ENCODE measurements around the gene CADPS2.

Gene CADPS2

DNA sequence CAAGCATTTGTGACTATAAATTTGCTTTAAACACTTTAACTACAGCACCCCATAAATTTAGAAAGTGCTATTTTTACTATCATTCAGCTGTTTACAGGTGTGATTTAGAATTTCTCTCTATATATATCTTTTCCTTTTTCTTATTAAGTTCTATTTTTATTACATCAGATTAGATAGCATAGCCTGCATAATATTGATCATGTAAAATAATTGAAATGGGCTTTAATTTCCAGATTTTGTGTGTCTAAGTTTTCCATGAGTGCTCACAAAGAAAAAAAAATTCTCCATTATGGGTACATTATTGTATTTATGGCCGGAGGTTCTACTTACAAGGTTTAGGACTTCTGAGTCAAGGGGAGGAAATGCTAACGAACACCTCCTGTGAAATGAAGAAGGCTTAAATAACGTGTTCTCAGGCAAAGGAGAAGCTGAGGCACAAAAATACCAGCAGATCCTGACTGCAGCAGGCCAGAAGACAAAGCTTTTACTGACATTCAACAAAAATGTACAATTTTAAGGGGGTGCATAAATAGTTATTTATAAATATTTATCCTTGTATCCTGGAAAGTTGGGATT lies 301.5 kb downstream of the CADPS2 start:
- DNase-seq: no peak

- no peak for DNase-seq
Observed at GRCh38 chr7:122578350-122578749, 307.9 kb downstream of the CADPS2 start.

GRCh38 chr7:122577449-122578003 lies 308.7 kb downstream of the CADPS2 start:
- no peak for DNase-seq

- no peak for DNase-seq
Observed at GRCh38 chr7:122572706-122573105, 313.6 kb downstream of the CADPS2 start.

- no peak for DNase-seq
Observed at GRCh38 chr7:122561326-122561725, 324.9 kb downstream of the CADPS2 start.

GRCh38 chr7:122556873-122557542 lies 329.3 kb downstream of the CADPS2 start:
- no peak for DNase-seq

DNA sequence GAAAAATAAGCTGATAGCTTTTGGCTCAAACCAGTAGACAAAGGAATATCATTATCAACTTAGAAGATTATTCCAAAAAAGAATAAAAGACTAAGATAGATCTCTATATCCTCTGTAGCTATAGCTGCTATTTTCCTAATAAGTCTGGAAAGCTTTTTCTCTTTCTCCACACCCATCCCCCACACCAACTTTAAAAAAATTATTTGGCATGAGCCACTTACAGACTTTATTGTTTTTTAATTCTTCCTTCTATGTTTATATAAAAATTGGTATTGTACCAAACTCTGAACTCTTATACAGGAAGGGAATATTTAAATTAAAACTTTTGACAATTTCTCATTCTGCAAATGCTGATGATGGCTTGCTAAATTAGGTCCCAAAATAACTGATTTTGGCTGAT lies 330.0 kb downstream of the CADPS2 start:
- DNase-seq: no peak

- no peak for DNase-seq
Observed at GRCh38 chr7:122553761-122554160, 332.5 kb downstream of the CADPS2 start.

DNA sequence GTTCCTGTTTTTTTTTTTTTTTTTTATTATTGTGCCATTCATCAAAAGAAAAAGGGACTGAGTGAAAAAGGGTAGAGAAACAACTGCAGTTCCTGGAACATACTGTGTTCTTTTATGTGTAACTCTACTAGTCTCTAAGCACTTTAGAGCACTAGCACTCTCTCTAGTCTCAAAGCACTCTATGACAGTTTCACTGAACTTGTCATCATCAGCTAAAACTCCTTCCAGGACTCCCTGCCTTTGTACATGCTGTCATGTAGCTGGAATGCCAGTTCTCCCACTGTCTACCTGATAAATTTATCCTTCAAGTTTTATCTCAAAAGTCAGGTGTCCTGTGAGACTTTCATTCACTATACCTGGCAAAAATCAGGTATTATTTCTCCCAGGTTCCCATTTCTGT lies 333.5 kb downstream of the CADPS2 start:
- no peak for DNase-seq

GRCh38 chr7:122550545-122550944 lies 335.7 kb downstream of the CADPS2 start:
- no peak for DNase-seq

GRCh38 chr7:122549578-122549977 lies 336.7 kb downstream of the CADPS2 start:
- DNase-seq: no peak

DNA sequence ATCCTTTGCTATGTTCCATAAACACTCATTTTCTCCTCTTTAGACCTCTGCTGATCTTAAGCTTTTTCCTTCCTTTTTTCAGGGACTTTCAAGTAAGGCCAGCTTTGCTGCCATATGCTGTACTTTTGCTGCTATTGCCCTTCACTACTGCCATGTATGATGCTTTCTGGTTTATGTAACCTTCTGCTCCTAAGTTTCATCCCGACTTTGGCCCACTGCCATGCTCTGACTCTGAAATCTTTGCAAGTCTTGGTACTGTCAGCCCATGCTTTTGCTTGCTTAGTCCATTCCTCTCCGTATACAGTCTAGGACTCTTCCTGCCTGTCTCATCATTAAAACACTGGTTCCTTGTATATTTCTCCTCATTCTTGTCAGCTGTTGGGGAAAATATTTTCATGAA lies 339.8 kb downstream of the CADPS2 start:
- no peak for DNase-seq

- DNase-seq: no peak
Observed at GRCh38 chr7:122544463-122544862, 341.8 kb downstream of the CADPS2 start.

- no peak for DNase-seq
Observed at GRCh38 chr7:122543891-122544290, 342.4 kb downstream of the CADPS2 start.

- no peak for DNase-seq
Observed at GRCh38 chr7:122543166-122543565, 343.1 kb downstream of the CADPS2 start.

DNA sequence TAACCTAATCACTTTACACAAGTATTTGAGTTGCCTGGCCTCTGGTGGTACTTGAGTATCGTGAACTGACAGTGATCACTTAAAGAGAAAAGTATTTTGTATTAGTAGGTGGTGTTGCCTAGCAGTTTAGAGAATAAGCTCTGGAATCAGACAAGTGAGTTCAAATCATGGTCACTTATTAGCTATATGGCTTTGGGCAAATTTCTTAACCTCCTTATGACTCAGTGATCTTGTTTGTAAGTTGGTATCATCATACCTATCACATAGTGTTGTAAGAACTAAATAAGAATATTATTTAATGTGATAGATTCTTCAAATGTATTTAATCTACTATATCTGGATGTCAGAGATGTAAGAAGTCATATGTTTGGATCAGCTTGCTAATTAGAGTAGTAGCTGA lies 351.2 kb downstream of the CADPS2 start:
- DNase-seq: no peak

DNA sequence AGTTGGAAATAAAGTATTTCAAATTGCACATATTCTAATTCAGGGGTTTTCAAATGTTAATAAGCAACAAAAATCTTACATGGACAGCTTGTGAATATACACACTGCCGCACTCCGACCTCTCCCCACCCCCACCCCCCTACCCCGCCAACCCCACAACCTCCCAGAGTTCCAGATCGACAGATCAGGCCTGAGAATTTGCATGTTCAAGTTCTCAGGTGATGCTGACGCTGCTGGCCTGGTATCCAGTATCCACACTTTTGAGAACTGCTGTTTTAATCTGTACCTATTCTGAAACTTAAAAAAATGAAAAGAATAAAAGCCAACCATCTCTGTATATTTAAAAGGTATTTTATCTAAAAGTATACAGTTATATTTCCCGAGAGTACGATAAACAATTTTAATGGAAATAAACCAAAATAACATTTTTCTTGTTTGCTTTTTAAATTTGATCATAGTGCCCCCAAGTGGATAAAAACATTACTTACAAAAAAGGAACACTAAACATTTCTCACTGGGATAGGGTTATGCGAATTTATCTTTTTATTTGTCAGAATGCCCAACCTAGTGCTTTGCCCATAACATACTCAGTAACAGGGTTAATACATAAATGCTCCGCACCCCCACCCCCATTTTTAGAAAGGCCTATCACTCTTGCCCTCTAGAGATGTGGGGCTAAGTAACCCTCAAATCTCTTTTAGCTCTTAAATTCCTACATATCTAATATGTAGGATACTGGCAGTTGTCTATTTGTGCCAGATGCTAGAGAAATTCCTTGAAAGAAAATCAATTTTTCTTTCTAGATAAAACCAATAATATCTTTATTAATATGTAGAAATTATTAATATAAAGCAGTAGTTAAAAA lies 353.6 kb downstream of the CADPS2 start:
- no peak for DNase-seq

GRCh38 chr7:122528879-122529481 lies 357.3 kb downstream of the CADPS2 start:
- DNase-seq: no peak

- DNase-seq: no peak
Observed at GRCh38 chr7:122525355-122525754, 360.9 kb downstream of the CADPS2 start.

DNA sequence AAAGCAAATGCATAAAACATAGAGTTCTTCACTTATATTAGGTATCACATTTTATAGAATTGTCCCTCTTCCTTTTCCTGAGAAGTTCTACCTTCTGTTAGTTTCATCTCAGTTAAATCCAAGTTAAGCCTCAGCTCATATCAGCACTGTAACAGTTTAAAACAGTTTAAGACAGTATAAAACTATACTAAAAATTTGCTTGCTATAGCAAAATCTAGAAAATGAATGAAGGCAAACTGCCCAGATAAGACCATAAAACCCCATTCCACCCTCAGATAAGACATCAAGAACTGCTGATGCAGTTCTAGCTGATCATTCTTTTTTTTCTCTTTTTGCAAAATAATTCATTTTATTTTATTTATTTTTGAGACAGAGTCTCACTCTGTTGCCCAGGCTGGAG lies 364.5 kb downstream of the CADPS2 start:
- no peak for DNase-seq

DNA sequence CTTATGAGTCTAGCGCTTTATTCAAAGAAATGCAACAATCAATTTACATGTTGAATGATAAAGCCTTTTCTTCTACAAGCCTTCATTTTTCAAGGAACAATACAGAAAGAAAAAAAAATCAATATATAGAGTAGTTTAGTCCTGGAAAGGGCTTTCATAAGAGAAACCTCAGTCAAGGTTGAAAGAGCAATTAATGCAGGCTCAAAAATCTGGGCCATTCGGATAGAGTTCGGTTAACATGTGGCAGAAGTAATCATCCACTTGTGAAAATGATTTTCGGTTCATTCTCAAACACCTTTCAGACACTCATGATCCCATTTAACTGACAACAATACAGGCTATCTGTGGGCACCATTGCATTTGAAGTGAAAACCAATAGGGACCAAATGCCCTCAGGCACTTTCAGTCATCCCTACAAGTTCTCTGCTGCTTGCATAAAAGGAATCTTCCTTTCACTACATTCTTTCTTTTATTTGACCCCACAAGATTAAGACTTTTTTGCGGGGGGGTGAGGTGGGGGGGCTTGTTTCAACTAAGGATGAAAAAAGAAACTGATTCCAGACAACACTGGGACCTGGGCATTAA lies 365.2 kb downstream of the CADPS2 start:
- no peak for DNase-seq

GRCh38 chr7:122518488-122518887 lies 367.8 kb downstream of the CADPS2 start:
- no peak for DNase-seq

- DNase-seq: no peak
Observed at GRCh38 chr7:122517576-122517975, 368.7 kb downstream of the CADPS2 start.

Measured in effector CD8-positive, alpha-beta T cell (primary cell).